GM12891 (cell line): Measurements from ENCODE around the gene GABBR2.

Experiments
- PAX5 ChIP-seq: IDR thresholded peaks from 2 replicates; pipeline ENCODE4 v1.6.1; 2011; ENCODE audit warnings: low read length, moderate library complexity, mild to moderate bottlenecking; ENCODE audit not compliant: insufficient read depth, severe bottlenecking
- POLR2A ChIP-seq: IDR thresholded peaks from 2 replicates; pipeline ENCODE4 v1.6.1; 2011; ENCODE audit warnings: low read depth, low read length, control low read depth
- POLR2AphosphoS5 ChIP-seq: IDR thresholded peaks from 2 replicates; pipeline ENCODE4 v1.6.1; 2011; ENCODE audit warnings: low read depth, low read length, control low read depth
- POU2F2 ChIP-seq: IDR thresholded peaks from 2 replicates; pipeline ENCODE4 v1.6.1; 2011; ENCODE audit warnings: low read depth, mild to moderate bottlenecking, control low read depth, low read length, moderate library complexity
- SPI1 ChIP-seq: IDR thresholded peaks from 2 replicates; pipeline ENCODE4 v1.6.1; 2011; ENCODE audit warnings: low read depth, low read length, control low read depth
- TAF1 ChIP-seq: IDR thresholded peaks from 2 replicates; pipeline ENCODE4 v1.6.1; 2011; ENCODE audit warnings: low read depth, low read length, control low read depth

DNA sequence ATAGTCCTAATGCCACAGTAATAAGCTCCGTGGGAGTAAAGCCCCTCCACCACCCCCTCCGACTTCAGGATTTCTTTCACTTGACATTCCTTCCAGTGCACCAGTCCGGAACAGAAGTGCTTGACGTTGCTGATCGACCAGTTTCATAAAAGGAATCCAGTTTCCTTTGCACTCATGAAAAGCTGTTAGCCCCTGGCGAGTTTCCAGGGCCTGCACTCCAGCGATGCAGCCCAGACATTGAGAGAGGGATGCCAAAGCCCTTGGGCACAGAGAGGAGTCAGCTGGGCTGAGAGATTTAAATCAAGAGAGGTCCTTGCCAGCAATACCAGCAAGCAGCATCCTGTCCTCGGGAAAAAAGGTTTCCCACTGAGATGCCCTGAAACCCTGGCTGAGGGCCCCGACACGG, 170.1 kb downstream of the GABBR2 start:
- TF ChIP-seq POLR2AphosphoS5 (no peak), POLR2A (no peak), TAF1 (no peak), SPI1 (no peak), PAX5 (no peak), POU2F2 (no peak)
